Fibroblast of lung (primary cell): ENCODE data around the gene ZNF740.

Experiments
- EZH2 ChIP-seq: IDR thresholded peaks from 2 replicates; pipeline ENCODE4 v1.5.1; 2012; ENCODE audit warnings: low read length, control low read depth, mild to moderate bottlenecking; ENCODE audit errors: missing control alignments
- TF ChIP-seq, protein P1 (sequence below), 2 donors: IDR thresholded peaks in 1 of 2; conservative IDR thresholded peaks in 1 of 2; 1 replicate in 1 of 2; 2 replicates in 1 of 2; pipeline ENCODE4 v1.5.1; 2011 to 2012; ENCODE audit warnings: low read length in 2 of 2, control low read depth in 1 of 2, inconsistent platforms in 1 of 2, low read depth in 1 of 2, mild to moderate bottlenecking in 1 of 2

DNA sequence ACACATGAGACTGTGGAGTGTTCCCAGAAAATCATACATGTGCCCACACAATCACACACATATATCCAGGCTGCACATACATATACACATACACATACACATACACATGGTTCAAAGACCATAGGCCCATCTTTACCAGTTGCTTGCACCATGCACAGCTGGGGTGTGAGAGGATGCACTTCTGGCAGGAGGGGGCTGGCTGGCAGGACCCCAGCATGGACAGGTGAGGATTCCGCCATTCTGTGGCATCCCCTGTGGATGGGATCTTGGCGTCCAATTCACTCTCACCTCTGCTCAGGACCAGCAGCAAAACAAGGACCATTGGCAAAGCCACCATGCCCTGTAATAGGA is 19.6 kb downstream of the ZNF740 start:
- TF ChIP-seq, protein P1, sequence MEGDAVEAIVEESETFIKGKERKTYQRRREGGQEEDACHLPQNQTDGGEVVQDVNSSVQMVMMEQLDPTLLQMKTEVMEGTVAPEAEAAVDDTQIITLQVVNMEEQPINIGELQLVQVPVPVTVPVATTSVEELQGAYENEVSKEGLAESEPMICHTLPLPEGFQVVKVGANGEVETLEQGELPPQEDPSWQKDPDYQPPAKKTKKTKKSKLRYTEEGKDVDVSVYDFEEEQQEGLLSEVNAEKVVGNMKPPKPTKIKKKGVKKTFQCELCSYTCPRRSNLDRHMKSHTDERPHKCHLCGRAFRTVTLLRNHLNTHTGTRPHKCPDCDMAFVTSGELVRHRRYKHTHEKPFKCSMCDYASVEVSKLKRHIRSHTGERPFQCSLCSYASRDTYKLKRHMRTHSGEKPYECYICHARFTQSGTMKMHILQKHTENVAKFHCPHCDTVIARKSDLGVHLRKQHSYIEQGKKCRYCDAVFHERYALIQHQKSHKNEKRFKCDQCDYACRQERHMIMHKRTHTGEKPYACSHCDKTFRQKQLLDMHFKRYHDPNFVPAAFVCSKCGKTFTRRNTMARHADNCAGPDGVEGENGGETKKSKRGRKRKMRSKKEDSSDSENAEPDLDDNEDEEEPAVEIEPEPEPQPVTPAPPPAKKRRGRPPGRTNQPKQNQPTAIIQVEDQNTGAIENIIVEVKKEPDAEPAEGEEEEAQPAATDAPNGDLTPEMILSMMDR (conservative IDR thresholded peaks at IDR 0.05 in 1 of 2, IDR thresholded peaks at IDR 0.05 in 1 of 2; ENCODE audit: low read depth in 1 of 2, low read length in 2 of 2), result no peak
- no peak for TF ChIP-seq EZH2
